ENCODE results near the gene CAMK1D.

CAMK1D gene

GRCh38 chr10:12470719-12471118, 121.4 kb downstream of the CAMK1D start:
- Histone ChIP-seq H3K9ac (ENCODE audit: low read length) (no peak overlapping the region), H3K27me3 (ENCODE audit: control insufficient read depth, insufficient read depth, low read length) (no peaks in the 10 kb centered on the region), H3K4me1 (ENCODE audit: control insufficient read depth, insufficient read depth, low read length) (no peaks in the 10 kb centered on the region), H3K9me3 (ENCODE audit: control insufficient read depth, low read length) (no peaks in the 10 kb centered on the region), H3K36me3 (ENCODE audit: control insufficient read depth, insufficient read depth, low read length) (no peaks in the 10 kb centered on the region), H3K4me3 (ENCODE audit: low read length) (no peak overlapping the region)

- Histone ChIP-seq H3K4me1 (ENCODE audit: control insufficient read depth, insufficient read depth, low read length) (no peaks in the 10 kb centered on the region), H3K9me3 (ENCODE audit: control insufficient read depth, low read length) (no peaks in the 10 kb centered on the region), H3K27me3 (ENCODE audit: control insufficient read depth, insufficient read depth, low read length) (no peaks in the 10 kb centered on the region), H3K9ac (ENCODE audit: low read length) (no peak overlapping the region), H3K4me3 (ENCODE audit: low read length) (no peak overlapping the region), H3K36me3 (ENCODE audit: control insufficient read depth, insufficient read depth, low read length) (no peaks in the 10 kb centered on the region)
These were observed 121.8 kb downstream of the CAMK1D start for GRCh38 chr10:12471135-12471534.

GRCh38 chr10:12473491-12473890, 124.1 kb downstream of the CAMK1D start:
- Histone ChIP-seq H3K4me3 (ENCODE audit: low read length) (no peak overlapping the region), H3K9ac (ENCODE audit: low read length) (no peak overlapping the region), H3K4me1 (ENCODE audit: control insufficient read depth, insufficient read depth, low read length) (no peaks in the 10 kb centered on the region)

DNA sequence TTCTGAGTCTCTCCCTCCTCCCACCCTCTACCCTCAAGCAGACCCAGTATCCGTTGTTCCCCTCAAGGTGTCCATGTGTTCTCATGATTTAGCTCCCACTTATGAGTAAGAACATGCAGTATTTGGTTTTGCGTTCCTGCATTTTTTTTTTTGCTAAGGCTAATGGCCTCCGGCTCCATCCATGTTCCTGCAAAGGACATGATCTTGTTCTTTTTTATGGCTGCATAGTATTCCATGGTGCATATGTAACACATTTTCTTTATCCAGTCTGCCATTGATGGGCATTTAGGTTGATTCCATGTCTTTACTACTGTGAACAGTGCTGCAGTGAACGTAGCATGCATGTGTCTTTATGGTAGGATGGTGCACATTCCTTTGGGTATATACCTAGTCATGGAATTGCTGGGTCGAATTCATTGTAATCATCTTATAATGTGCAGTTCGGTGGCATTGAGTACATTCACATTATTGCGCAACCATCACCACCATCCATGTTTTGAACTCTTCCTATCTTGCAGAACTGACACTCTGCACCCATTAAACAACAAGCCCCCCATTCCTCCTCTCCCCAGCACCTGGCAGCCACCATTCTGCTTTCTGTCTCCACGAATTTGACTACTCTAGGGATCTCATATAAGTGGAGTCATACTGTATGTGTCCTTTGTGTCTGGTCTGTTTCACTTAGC, 125.5 kb downstream of the CAMK1D start:
- no peak overlapping the region for H3K9ac ChIP-seq (ENCODE audit: low read length)
- H3K9me3 ChIP-seq (ENCODE audit: control insufficient read depth, low read length), result no peaks in the 10 kb centered on the region
- H3K27me3 ChIP-seq (ENCODE audit: control insufficient read depth, insufficient read depth, low read length), result no peaks in the 10 kb centered on the region
- H3K36me3 ChIP-seq (ENCODE audit: control insufficient read depth, insufficient read depth, low read length), result no peaks in the 10 kb centered on the region
- H3K4me3 ChIP-seq (ENCODE audit: low read length), result no peak overlapping the region
- no peaks in the 10 kb centered on the region for H3K4me1 ChIP-seq (ENCODE audit: control insufficient read depth, insufficient read depth, low read length)

More at GRCh38 chr10:12473491-12473890, 124.1 kb downstream of the CAMK1D start:
- no peaks in the 10 kb centered on the region for H3K27me3 ChIP-seq (ENCODE audit: control insufficient read depth, insufficient read depth, low read length)
- H3K36me3 ChIP-seq (ENCODE audit: control insufficient read depth, insufficient read depth, low read length), result no peaks in the 10 kb centered on the region
- no peaks in the 10 kb centered on the region for H3K9me3 ChIP-seq (ENCODE audit: control insufficient read depth, low read length)

DNA sequence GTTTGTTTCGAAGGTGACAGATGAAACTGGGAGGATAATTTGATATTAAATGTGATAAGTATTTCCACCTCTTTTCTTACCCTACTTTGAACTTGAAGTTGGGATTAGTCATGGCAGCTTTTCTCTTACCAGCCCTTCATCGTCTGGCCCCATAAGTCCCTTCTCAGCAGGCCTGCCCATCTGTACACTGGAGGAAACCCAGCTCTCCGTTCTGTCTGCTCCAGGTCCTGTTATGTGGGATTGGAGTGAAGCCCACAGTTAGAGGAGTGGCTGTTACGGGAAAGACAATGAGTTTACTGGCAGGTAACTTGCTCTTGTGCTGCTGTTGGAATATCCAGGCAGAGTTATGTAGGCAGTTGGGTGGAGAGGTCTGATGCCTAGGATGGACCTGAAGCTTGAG, 127.3 kb downstream of the CAMK1D start:
- Histone ChIP-seq H3K36me3 (ENCODE audit: control insufficient read depth, insufficient read depth, low read length) (no peaks in the 10 kb centered on the region), H3K4me3 (ENCODE audit: low read length) (no peak overlapping the region), H3K9me3 (ENCODE audit: control insufficient read depth, low read length) (no peaks in the 10 kb centered on the region), H3K4me1 (ENCODE audit: control insufficient read depth, insufficient read depth, low read length) (no peaks in the 10 kb centered on the region), H3K9ac (ENCODE audit: low read length) (no peak overlapping the region), H3K27me3 (ENCODE audit: control insufficient read depth, insufficient read depth, low read length) (no peaks in the 10 kb centered on the region)

- H3K27me3 ChIP-seq (ENCODE audit: control insufficient read depth, insufficient read depth, low read length), result no peaks in the 10 kb centered on the region
- no peak overlapping the region for H3K4me3 ChIP-seq (ENCODE audit: low read length)
- H3K9ac ChIP-seq (ENCODE audit: low read length), result no peak overlapping the region
- no peaks in the 10 kb centered on the region for H3K9me3 ChIP-seq (ENCODE audit: control insufficient read depth, low read length)
- no peaks in the 10 kb centered on the region for H3K4me1 ChIP-seq (ENCODE audit: control insufficient read depth, insufficient read depth, low read length)
- H3K36me3 ChIP-seq (ENCODE audit: control insufficient read depth, insufficient read depth, low read length), result no peaks in the 10 kb centered on the region
These were observed 130.1 kb downstream of the CAMK1D start for GRCh38 chr10:12479437-12479844.

- no peaks in the 10 kb centered on the region for H3K4me1 ChIP-seq (ENCODE audit: control insufficient read depth, insufficient read depth, low read length)
- no peak overlapping the region for H3K4me3 ChIP-seq (ENCODE audit: low read length)
- no peaks in the 10 kb centered on the region for H3K36me3 ChIP-seq (ENCODE audit: control insufficient read depth, insufficient read depth, low read length)
- H3K9me3 ChIP-seq (ENCODE audit: control insufficient read depth, low read length), result no peaks in the 10 kb centered on the region
- no peaks in the 10 kb centered on the region for H3K27me3 ChIP-seq (ENCODE audit: control insufficient read depth, insufficient read depth, low read length)
- H3K9ac ChIP-seq (ENCODE audit: low read length), result no peak overlapping the region
These were observed 130.6 kb downstream of the CAMK1D start for GRCh38 chr10:12479924-12480323.

GRCh38 chr10:12480440-12480839, 131.1 kb downstream of the CAMK1D start:
- H3K9ac ChIP-seq (ENCODE audit: low read length), result no peak overlapping the region
- no peaks in the 10 kb centered on the region for H3K36me3 ChIP-seq (ENCODE audit: control insufficient read depth, insufficient read depth, low read length)
- H3K27me3 ChIP-seq (ENCODE audit: control insufficient read depth, insufficient read depth, low read length), result no peaks in the 10 kb centered on the region
- H3K4me3 ChIP-seq (ENCODE audit: low read length), result no peak overlapping the region
- peaks cover 5% of the 10 kb centered on the region for H3K4me1 ChIP-seq (ENCODE audit: control insufficient read depth, insufficient read depth, low read length)
- no peaks in the 10 kb centered on the region for H3K9me3 ChIP-seq (ENCODE audit: control insufficient read depth, low read length)

DNA sequence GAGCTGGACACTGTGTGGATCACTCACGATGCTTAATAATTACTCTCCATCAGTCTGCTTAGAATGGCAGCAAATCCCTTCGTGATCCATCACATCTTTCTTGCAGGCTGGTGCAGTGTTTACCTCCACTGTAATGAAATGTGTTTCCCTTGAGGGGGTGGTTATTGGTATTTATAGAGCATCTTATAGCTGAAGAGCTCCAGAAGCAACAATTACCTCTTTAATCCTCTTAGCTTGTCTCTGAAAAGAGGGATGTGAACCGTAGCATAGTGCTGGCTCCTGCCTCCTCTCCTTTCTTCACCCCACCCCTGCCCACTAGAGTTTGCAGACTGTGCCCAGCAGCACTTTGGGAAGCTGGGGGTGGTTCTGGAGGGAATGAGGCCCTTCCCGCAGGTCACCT, 132.6 kb downstream of the CAMK1D start:
- Histone ChIP-seq H3K4me1 (ENCODE audit: control insufficient read depth, insufficient read depth, low read length) (peaks cover 10% of the 10 kb centered on the region), H3K9me3 (ENCODE audit: control insufficient read depth, low read length) (no peaks in the 10 kb centered on the region), H3K4me3 (ENCODE audit: low read length) (no peak overlapping the region), H3K27me3 (ENCODE audit: control insufficient read depth, insufficient read depth, low read length) (no peaks in the 10 kb centered on the region), H3K36me3 (ENCODE audit: control insufficient read depth, insufficient read depth, low read length) (no peaks in the 10 kb centered on the region), H3K9ac (ENCODE audit: low read length) (no peak overlapping the region)

DNA sequence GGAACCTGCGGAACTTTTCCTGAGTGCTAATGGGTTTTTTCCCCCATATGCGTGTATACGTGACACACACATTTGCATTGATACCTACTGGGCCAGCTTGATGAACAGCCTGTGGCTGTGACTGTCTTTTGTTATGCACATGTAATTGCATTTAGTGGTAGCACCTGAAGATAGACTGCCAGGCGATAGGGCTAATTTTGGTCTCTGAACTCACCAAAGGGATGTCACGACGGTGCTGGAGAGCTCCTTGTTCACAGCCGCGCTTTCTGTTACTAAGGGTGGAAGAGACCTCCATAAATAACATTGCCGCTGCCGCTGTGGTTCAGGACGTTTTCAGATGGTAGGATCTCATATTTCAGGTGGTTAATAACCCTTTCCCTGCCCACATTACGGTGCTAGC, 133.2 kb downstream of the CAMK1D start:
- no peak overlapping the region for H3K4me3 ChIP-seq (ENCODE audit: low read length)
- no peaks in the 10 kb centered on the region for H3K9me3 ChIP-seq (ENCODE audit: control insufficient read depth, low read length)
- H3K36me3 ChIP-seq (ENCODE audit: control insufficient read depth, insufficient read depth, low read length), result no peaks in the 10 kb centered on the region
- H3K9ac ChIP-seq (ENCODE audit: low read length), result no peak overlapping the region
- peaks cover 10% of the 10 kb centered on the region for H3K4me1 ChIP-seq (ENCODE audit: control insufficient read depth, insufficient read depth, low read length)
- H3K27me3 ChIP-seq (ENCODE audit: control insufficient read depth, insufficient read depth, low read length), result no peaks in the 10 kb centered on the region

DNA sequence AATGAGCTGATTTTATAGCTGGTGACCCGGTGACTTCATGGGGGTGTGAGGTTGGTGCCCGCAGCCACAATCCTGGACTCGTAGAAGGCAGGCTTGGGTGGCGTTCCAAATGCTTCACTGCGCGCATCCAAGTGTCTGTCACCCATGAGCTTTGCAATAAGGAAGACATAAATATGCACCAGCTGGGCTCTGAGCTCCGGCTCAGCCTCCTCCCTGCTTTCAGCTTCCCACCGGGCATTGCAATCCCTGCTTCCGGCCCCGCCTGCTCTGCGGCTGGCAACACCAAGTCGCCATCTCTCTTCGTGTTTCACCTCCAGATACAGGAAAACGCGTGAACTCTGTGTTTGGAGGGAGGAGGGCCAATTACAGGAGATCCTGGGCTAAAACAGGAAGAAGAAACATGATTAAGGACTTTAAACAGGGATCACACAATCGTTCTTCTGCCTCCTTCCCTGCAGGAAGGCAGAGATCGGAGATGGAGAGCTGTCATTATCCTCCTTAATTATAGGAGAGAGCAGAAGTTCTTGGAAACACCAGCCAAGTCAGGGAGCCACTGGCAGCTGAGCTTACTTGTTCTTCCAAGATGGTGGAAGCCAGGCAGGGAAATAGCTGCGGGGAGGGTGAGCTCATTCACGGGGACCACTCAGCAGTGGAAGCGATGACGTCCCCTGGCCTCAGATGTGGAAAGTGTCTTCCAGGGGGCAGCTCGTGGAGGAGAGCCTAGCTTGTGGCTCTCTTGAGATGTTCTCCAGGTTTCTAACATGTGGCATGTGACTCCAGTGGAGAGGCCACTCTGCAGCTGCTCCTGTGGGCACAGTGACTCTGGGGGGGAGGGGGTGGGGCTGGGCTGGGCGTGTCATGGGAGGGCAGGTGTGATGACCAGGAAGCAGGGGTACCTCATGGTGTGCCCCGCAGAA, 134.9 kb downstream of the CAMK1D start:
- no peak overlapping the region for H3K9ac ChIP-seq (ENCODE audit: low read length)
- H3K4me3 ChIP-seq (ENCODE audit: low read length), result no peak overlapping the region
- H3K27me3 ChIP-seq (ENCODE audit: control insufficient read depth, insufficient read depth, low read length), result no peaks in the 10 kb centered on the region
- H3K9me3 ChIP-seq (ENCODE audit: control insufficient read depth, low read length), result no peaks in the 10 kb centered on the region
- H3K36me3 ChIP-seq (ENCODE audit: control insufficient read depth, insufficient read depth, low read length), result no peaks in the 10 kb centered on the region
- H3K4me1 ChIP-seq (ENCODE audit: control insufficient read depth, insufficient read depth, low read length), result peaks cover 10% of the 10 kb centered on the region
